ENCODE data around the gene MED6.

DNA sequence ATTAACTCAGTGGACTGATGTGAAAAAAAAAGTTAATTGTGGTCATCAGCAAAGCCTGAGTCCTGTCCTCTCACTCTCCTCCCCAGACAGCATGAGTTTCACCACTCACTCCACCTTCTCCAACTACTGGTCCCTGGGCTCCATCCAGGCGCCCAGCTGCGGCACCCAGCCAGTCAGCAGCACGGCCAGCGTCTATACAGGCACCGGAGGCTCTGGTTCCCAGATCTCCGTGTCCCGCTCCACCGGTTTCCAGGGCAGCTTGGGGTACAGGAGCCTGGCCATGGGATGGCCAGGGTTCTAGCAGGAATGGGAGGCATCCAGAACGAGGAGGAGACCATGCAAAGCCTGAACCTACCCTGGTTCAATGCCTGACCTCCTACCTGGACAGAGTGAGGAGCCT, 6.0 kb downstream of the MED6 start:
- TF ChIP-seq, protein P1, sequence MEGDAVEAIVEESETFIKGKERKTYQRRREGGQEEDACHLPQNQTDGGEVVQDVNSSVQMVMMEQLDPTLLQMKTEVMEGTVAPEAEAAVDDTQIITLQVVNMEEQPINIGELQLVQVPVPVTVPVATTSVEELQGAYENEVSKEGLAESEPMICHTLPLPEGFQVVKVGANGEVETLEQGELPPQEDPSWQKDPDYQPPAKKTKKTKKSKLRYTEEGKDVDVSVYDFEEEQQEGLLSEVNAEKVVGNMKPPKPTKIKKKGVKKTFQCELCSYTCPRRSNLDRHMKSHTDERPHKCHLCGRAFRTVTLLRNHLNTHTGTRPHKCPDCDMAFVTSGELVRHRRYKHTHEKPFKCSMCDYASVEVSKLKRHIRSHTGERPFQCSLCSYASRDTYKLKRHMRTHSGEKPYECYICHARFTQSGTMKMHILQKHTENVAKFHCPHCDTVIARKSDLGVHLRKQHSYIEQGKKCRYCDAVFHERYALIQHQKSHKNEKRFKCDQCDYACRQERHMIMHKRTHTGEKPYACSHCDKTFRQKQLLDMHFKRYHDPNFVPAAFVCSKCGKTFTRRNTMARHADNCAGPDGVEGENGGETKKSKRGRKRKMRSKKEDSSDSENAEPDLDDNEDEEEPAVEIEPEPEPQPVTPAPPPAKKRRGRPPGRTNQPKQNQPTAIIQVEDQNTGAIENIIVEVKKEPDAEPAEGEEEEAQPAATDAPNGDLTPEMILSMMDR (optimal IDR thresholded peaks at IDR 0.05 in 1 of 3, IDR thresholded peaks at IDR 0.05 in 1 of 3, conservative IDR thresholded peaks at IDR 0.05 in 1 of 3; ENCODE audit: extremely low read depth in 1 of 3, insufficient read depth in 2 of 3, low read length in 3 of 3): no peak
- no peak for TF ChIP-seq EZH2 (IDR thresholded peaks at IDR 0.05; ENCODE audit: low read length)
